HEK293 (cell line): ENCODE data around the gene FEZF1.
A peak's percentile ranks its signal among the peaks of the same experiment; 100 is the strongest.

Experiments
- BCL11B ChIP-seq: fragments of 450-650 bp; formaldehyde crosslinking; IDR thresholded peaks from 2 replicates; pipeline ENCODE4 v1.5.1; 2016; ENCODE audit warnings: low read depth, missing biosample characterization, missing genetic modification characterization
- KLF7 ChIP-seq: fragments of 450-650 bp; formaldehyde crosslinking; IDR thresholded peaks from 2 replicates; pipeline ENCODE4 v1.5.1; 2016; ENCODE audit warnings: missing biosample characterization, missing genetic modification characterization, borderline replicate concordance
- OSR2 ChIP-seq: fragments of 450-650 bp; formaldehyde crosslinking; IDR thresholded peaks from 2 replicates; pipeline ENCODE4 v1.5.1; 2016; ENCODE audit warnings: missing biosample characterization, missing genetic modification characterization
- PATZ1 ChIP-seq: fragments of 450-650 bp; formaldehyde crosslinking; IDR thresholded peaks from 2 replicates; pipeline ENCODE4 v1.5.1; 2016; ENCODE audit warnings: missing biosample characterization, missing genetic modification characterization
- TRIM28 ChIP-seq: IDR thresholded peaks from 2 replicates; pipeline ENCODE4 v1.6.1; 2011; ENCODE audit warnings: low read length, control low read depth, borderline replicate concordance
- ZBTB26 ChIP-seq: fragments of 450-650 bp; formaldehyde crosslinking; optimal IDR thresholded peaks from 2 replicates; pipeline ENCODE3; 2016; ENCODE audit warnings: missing biosample characterization, mild to moderate bottlenecking, missing genetic modification characterization
- ZEB2 ChIP-seq: fragments of 450-650 bp; formaldehyde crosslinking; IDR thresholded peaks from 2 replicates; pipeline ENCODE4 v1.5.1; 2016; ENCODE audit warnings: missing biosample characterization, missing genetic modification characterization
- ZFP41 ChIP-seq: fragments of 450-650 bp; formaldehyde crosslinking; IDR thresholded peaks from 2 replicates; pipeline ENCODE4 v1.5.1; 2016; ENCODE audit warnings: missing biosample characterization, missing genetic modification characterization, borderline replicate concordance
- ZNF140 ChIP-seq: fragments of 450-650 bp; formaldehyde crosslinking; IDR thresholded peaks from 2 replicates; pipeline ENCODE4 v1.5.1; 2016; ENCODE audit warnings: missing biosample characterization, missing genetic modification characterization
- ZNF16 ChIP-seq: fragments of 450-650 bp; formaldehyde crosslinking; IDR thresholded peaks from 2 replicates; pipeline ENCODE4 v1.5.1; 2016; ENCODE audit warnings: low read depth, missing biosample characterization, missing genetic modification characterization
- ZNF169 ChIP-seq: fragments of 450-650 bp; formaldehyde crosslinking; IDR thresholded peaks from 2 replicates; pipeline ENCODE4 v1.5.1; 2016; ENCODE audit warnings: missing biosample characterization, missing genetic modification characterization
- ZNF24 ChIP-seq: fragments of 450-650 bp; formaldehyde crosslinking; IDR thresholded peaks from 2 replicates; pipeline ENCODE4 v1.5.1; 2016; ENCODE audit warnings: missing biosample characterization, missing genetic modification characterization
- ZNF266 ChIP-seq: fragments of 450-650 bp; formaldehyde crosslinking; IDR thresholded peaks from 2 replicates; pipeline ENCODE4 v1.5.1; 2016; ENCODE audit warnings: missing biosample characterization, missing genetic modification characterization, low read depth
- ZNF426 ChIP-seq: fragments of 450-650 bp; formaldehyde crosslinking; IDR thresholded peaks from 2 replicates; pipeline ENCODE4 v1.5.1; 2017; ENCODE audit warnings: missing biosample characterization, missing genetic modification characterization, mild to moderate bottlenecking, inconsistent platforms, moderate library complexity
- ZNF473 ChIP-seq: fragments of 450-650 bp; formaldehyde crosslinking; IDR thresholded peaks from 2 replicates; pipeline ENCODE4 v1.5.1; 2017; ENCODE audit warnings: missing biosample characterization, missing genetic modification characterization
- ZNF530 ChIP-seq: fragments of 450-650 bp; formaldehyde crosslinking; IDR thresholded peaks from 2 replicates; pipeline ENCODE4 v1.5.1; 2016; ENCODE audit warnings: low read depth, missing biosample characterization, missing genetic modification characterization
- ZNF558 ChIP-seq: fragments of 450-650 bp; formaldehyde crosslinking; IDR thresholded peaks from 2 replicates; pipeline ENCODE4 v1.5.1; 2016; ENCODE audit warnings: missing biosample characterization, missing genetic modification characterization
- ZNF561 ChIP-seq: fragments of 450-650 bp; IDR thresholded peaks from 2 replicates; pipeline ENCODE4 v1.5.1; 2018; ENCODE audit warnings: missing biosample characterization, missing genetic modification characterization, borderline replicate concordance
- ZNF596 ChIP-seq: fragments of 450-650 bp; IDR thresholded peaks from 2 replicates; pipeline ENCODE4 v1.5.0; 2018; ENCODE audit warnings: missing biosample characterization, mild to moderate bottlenecking, missing genetic modification characterization, moderate library complexity
- ZNF610 ChIP-seq: fragments of 450-650 bp; formaldehyde crosslinking; IDR thresholded peaks from 2 replicates; pipeline ENCODE4 v1.5.1; 2016; ENCODE audit warnings: missing biosample characterization, missing genetic modification characterization, borderline replicate concordance
- ZNF707 ChIP-seq: fragments of 450-650 bp; formaldehyde crosslinking; IDR thresholded peaks from 2 replicates; pipeline ENCODE4 v1.5.1; 2016; ENCODE audit warnings: missing biosample characterization, missing genetic modification characterization
- ZNF76 ChIP-seq: fragments of 450-650 bp; formaldehyde crosslinking; IDR thresholded peaks from 2 replicates; pipeline ENCODE4; 2016; ENCODE audit warnings: low read depth, missing biosample characterization, missing genetic modification characterization, borderline replicate concordance
- ZNF785 ChIP-seq: fragments of 450-650 bp; formaldehyde crosslinking; IDR thresholded peaks from 2 replicates; pipeline ENCODE4 v1.5.1; 2016; ENCODE audit warnings: missing biosample characterization, missing genetic modification characterization
- ZNF830 ChIP-seq: fragments of 450-650 bp; IDR thresholded peaks from 2 replicates; pipeline ENCODE4 v1.5.0; 2018; ENCODE audit warnings: missing biosample characterization, missing genetic modification characterization, low read depth, mild to moderate bottlenecking, moderate library complexity
- ZSCAN30 ChIP-seq: fragments of 450-650 bp; IDR thresholded peaks from 2 replicates; pipeline ENCODE4 v1.5.1; 2018; ENCODE audit warnings: missing biosample characterization, mild to moderate bottlenecking, missing genetic modification characterization, moderate library complexity
- TF ChIP-seq, protein P1 (sequence below): fragments of 450-650 bp; formaldehyde crosslinking; IDR thresholded peaks from 2 replicates; pipeline ENCODE4 v1.5.1; 2017; ENCODE audit warnings: missing biosample characterization, mild to moderate bottlenecking, missing genetic modification characterization, moderate library complexity
- TF ChIP-seq, protein P2 (sequence below): fragments of 450-650 bp; formaldehyde crosslinking; IDR thresholded peaks from 2 replicates; pipeline ENCODE4 v1.5.1; 2016; ENCODE audit warnings: missing biosample characterization, missing genetic modification characterization
- TF ChIP-seq, protein P3 (sequence below): fragments of 450-650 bp; formaldehyde crosslinking; IDR thresholded peaks from 2 replicates; pipeline ENCODE4 v1.5.1; 2016; ENCODE audit warnings: missing biosample characterization, missing genetic modification characterization
- TF ChIP-seq, protein P4 (sequence below): fragments of 450-650 bp; formaldehyde crosslinking; IDR thresholded peaks from 2 replicates; pipeline ENCODE4 v1.5.1; 2016; ENCODE audit warnings: missing biosample characterization, missing genetic modification characterization, low read depth
- TF ChIP-seq, protein P5 (sequence below): fragments of 450-650 bp; formaldehyde crosslinking; IDR thresholded peaks from 2 replicates; pipeline ENCODE4 v1.5.1; 2016; ENCODE audit warnings: missing biosample characterization, missing genetic modification characterization

The FEZF1 gene

DNA sequence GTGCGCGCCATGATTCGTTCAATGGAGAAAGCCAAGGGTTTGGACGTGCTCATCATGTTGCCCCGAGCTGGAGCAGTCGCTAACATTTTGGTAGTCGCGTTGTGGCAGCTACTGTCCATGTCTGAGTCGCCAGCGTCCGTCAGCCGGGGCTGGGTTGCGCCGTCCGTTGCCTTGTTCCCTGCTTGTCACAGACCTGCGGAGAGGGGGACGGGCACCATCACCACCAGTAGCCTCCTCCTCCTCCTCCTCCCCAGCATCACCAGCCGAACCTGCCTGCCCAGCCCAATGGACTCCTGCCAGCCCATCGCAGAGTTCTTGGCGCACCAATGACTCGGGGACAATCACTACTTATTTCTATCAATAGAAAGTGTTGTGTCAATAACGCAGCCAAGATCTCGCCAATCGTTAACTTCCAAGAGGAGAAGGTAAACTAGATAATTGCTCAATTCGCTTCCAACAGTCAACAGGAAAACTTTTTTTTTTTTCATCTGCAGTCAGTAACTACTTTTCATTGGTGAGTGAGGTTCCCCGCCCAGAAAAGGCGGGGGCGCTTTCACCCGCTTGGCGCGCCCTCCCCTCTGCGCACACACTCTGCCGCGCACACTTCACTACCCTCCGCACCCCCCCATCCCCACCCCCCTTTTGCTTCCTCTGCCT, at the start of gene FEZF1 (continued):
- TF ChIP-seq PATZ1 (tag by site-specific recombination) (peak; percentile 91), ZNF24 (no peak; the same call in 1 of the 2 replicates), ZEB2 (tag by site-specific recombination) (peak; percentile 64), ZNF561 (tag by site-specific recombination) (no peak), ZNF266 (tag by site-specific recombination) (no peak), ZNF830 (no peak), OSR2 (tag by site-specific recombination) (no peak), ZBTB26 (tag by site-specific recombination) (peak; percentile 46), ZNF169 (tag by site-specific recombination) (no peak), ZNF785 (tag by site-specific recombination) (no peak), ZSCAN30 (tag by site-specific recombination) (no peak), ZNF473 (tag by site-specific recombination) (no peak), ZNF558 (tag by site-specific recombination) (0 out of 2 replicates have a peak, but pooled peaks have one; percentile 10), BCL11B (tag by site-specific recombination) (no peak), KLF7 (tag by site-specific recombination) (0 out of 2 replicates have a peak, but pooled peaks have one; percentile 1), ZNF610 (tag by site-specific recombination) (0 out of 2 replicates have a peak, but pooled peaks have one; percentile 11), TRIM28 (no peak), ZNF596 (tag by site-specific recombination) (no peak), ZNF76 (tag by site-specific recombination) (no peak), ZNF707 (tag by site-specific recombination) (no peak), ZNF530 (tag by site-specific recombination) (no peak), ZFP41 (tag by site-specific recombination) (no peak), ZNF140 (no peak), ZNF16 (tag by site-specific recombination) (no peak), ZNF426 (no peak)
- TF ChIP-seq, protein P1, sequence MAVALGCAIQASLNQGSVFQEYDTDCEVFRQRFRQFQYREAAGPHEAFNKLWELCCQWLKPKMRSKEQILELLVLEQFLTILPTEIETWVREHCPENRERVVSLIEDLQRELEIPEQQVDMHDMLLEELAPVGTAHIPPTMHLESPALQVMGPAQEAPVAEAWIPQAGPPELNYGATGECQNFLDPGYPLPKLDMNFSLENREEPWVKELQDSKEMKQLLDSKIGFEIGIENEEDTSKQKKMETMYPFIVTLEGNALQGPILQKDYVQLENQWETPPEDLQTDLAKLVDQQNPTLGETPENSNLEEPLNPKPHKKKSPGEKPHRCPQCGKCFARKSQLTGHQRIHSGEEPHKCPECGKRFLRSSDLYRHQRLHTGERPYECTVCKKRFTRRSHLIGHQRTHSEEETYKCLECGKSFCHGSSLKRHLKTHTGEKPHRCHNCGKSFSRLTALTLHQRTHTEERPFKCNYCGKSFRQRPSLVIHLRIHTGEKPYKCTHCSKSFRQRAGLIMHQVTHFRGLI = no peak
- TF ChIP-seq, protein P2, sequence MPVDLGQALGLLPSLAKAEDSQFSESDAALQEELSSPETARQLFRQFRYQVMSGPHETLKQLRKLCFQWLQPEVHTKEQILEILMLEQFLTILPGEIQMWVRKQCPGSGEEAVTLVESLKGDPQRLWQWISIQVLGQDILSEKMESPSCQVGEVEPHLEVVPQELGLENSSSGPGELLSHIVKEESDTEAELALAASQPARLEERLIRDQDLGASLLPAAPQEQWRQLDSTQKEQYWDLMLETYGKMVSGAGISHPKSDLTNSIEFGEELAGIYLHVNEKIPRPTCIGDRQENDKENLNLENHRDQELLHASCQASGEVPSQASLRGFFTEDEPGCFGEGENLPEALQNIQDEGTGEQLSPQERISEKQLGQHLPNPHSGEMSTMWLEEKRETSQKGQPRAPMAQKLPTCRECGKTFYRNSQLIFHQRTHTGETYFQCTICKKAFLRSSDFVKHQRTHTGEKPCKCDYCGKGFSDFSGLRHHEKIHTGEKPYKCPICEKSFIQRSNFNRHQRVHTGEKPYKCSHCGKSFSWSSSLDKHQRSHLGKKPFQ (tag by site-specific recombination) = peak; percentile 43; the same call in 1 of the 2 replicates
- TF ChIP-seq, protein P3, sequence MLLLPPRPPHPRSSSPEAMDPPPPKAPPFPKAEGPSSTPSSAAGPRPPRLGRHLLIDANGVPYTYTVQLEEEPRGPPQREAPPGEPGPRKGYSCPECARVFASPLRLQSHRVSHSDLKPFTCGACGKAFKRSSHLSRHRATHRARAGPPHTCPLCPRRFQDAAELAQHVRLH (tag by site-specific recombination) = no peak
- TF ChIP-seq, protein P4, sequence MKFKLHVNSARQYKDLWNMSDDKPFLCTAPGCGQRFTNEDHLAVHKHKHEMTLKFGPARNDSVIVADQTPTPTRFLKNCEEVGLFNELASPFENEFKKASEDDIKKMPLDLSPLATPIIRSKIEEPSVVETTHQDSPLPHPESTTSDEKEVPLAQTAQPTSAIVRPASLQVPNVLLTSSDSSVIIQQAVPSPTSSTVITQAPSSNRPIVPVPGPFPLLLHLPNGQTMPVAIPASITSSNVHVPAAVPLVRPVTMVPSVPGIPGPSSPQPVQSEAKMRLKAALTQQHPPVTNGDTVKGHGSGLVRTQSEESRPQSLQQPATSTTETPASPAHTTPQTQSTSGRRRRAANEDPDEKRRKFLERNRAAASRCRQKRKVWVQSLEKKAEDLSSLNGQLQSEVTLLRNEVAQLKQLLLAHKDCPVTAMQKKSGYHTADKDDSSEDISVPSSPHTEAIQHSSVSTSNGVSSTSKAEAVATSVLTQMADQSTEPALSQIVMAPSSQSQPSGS (tag by site-specific recombination) = no peak
- TF ChIP-seq, protein P5, sequence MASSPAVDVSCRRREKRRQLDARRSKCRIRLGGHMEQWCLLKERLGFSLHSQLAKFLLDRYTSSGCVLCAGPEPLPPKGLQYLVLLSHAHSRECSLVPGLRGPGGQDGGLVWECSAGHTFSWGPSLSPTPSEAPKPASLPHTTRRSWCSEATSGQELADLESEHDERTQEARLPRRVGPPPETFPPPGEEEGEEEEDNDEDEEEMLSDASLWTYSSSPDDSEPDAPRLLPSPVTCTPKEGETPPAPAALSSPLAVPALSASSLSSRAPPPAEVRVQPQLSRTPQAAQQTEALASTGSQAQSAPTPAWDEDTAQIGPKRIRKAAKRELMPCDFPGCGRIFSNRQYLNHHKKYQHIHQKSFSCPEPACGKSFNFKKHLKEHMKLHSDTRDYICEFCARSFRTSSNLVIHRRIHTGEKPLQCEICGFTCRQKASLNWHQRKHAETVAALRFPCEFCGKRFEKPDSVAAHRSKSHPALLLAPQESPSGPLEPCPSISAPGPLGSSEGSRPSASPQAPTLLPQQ (tag by site-specific recombination) = no peak
